Astrocyte (in vitro differentiated cells and primary cell): ENCODE results near the gene TAF4. TPM values are rescaled to one million over a fixed set of nuclear protein-coding genes. Genes with fewer than 3 reads are reported as not detected.
"Not testable (repeated sequence)": the region's sequence is repeated elsewhere in the genome, so short reads cannot be mapped to it uniquely, and the experiment has no call there.

Experiments used
- DNase-seq: peaks from one replicate; pipeline ENCODE4 v3.0.0-alpha.2; 2010; ENCODE audit warnings: low read depth
- FAIRE-seq: peaks from 2 replicates; lab custom pipeline; 2011; peaks lifted over from hg19 to GRCh38; lab: Jason Lieb, UNC
- H2AFZ ChIP-seq: 2 replicates; pipeline ENCODE4 v1.6.0; 2012; ENCODE audit warnings: low read depth, low read length, inconsistent platforms
- H3K27ac ChIP-seq: 2 replicates; pipeline ENCODE4 v1.5.1; 2011; ENCODE audit warnings: low read depth, low read length, inconsistent platforms
- H3K27me3 ChIP-seq: 2 replicates; pipeline ENCODE4 v1.6.0; 2011; ENCODE audit warnings: low read length, inconsistent platforms; ENCODE audit not compliant: insufficient read depth
- H3K36me3 ChIP-seq: 2 replicates; pipeline ENCODE4 v1.5.1; 2011; ENCODE audit warnings: low read length, inconsistent platforms; ENCODE audit not compliant: insufficient read depth
- H3K4me1 ChIP-seq: 2 replicates; pipeline ENCODE4 v1.5.1; 2011; ENCODE audit warnings: low read length, inconsistent platforms; ENCODE audit not compliant: insufficient read depth
- H3K4me2 ChIP-seq: 2 replicates; pipeline ENCODE4 v1.6.0; 2012; ENCODE audit warnings: low read length, inconsistent platforms
- H3K4me3 ChIP-seq: 2 replicates; pipeline ENCODE4 v1.5.1; 2011; ENCODE audit warnings: low read depth, mild to moderate bottlenecking, low read length, inconsistent platforms; ENCODE audit not compliant: insufficient read depth
- H3K79me2 ChIP-seq: 2 replicates; pipeline ENCODE4 v1.6.0; 2012; ENCODE audit warnings: mild to moderate bottlenecking, low read length, inconsistent platforms; ENCODE audit not compliant: insufficient read depth
- H3K9ac ChIP-seq: 2 replicates; pipeline ENCODE4 v1.6.0; 2012; ENCODE audit warnings: mild to moderate bottlenecking, low read length, inconsistent platforms
- H3K9me3 ChIP-seq: 2 replicates; pipeline ENCODE4 v1.5.1; 2012; ENCODE audit warnings: low read depth, mild to moderate bottlenecking, low read length, inconsistent platforms; ENCODE audit not compliant: insufficient read depth
- H4K20me1 ChIP-seq: 2 replicates; pipeline ENCODE4 v1.6.0; 2012; ENCODE audit warnings: low read length, inconsistent platforms; ENCODE audit not compliant: insufficient read depth
- H3K27ac Mint-ChIP-seq: one replicate; pipeline ENCODE4 v1.8.0; 2021; ENCODE audit warnings: mild to moderate bottlenecking, mixed read lengths; ENCODE audit not compliant: unreplicated experiment
- H3K27me3 Mint-ChIP-seq: one replicate; pipeline ENCODE4 v1.8.0; 2021; ENCODE audit warnings: low read depth, mixed read lengths; ENCODE audit not compliant: unreplicated experiment
- H3K36me3 Mint-ChIP-seq: one replicate; pipeline ENCODE4 v1.8.0; 2021; ENCODE audit warnings: low read depth, mixed read lengths; ENCODE audit not compliant: unreplicated experiment
- H3K4me1 Mint-ChIP-seq: one replicate; pipeline ENCODE4 v1.8.0; 2021; ENCODE audit warnings: low read depth, mixed read lengths; ENCODE audit not compliant: unreplicated experiment
- H3K4me3 Mint-ChIP-seq: one replicate; pipeline ENCODE4 v1.8.0; 2021; ENCODE audit warnings: mild to moderate bottlenecking, moderate library complexity, mixed read lengths; ENCODE audit not compliant: unreplicated experiment
- H3K9me3 Mint-ChIP-seq: one replicate; pipeline ENCODE4 v1.8.0; 2021; ENCODE audit warnings: mild to moderate bottlenecking, mixed read lengths; ENCODE audit not compliant: unreplicated experiment
- CTCF ChIP-seq: IDR thresholded peaks from 2 replicates; pipeline ENCODE4 v1.5.1; 2011; ENCODE audit warnings: low read depth, mild to moderate bottlenecking, inconsistent platforms, low read length, moderate library complexity; ENCODE audit not compliant: insufficient read depth
- EZH2 ChIP-seq: IDR thresholded peaks from 2 replicates; pipeline ENCODE4 v1.6.1; 2012; ENCODE audit warnings: mild to moderate bottlenecking, low read length, inconsistent platforms; ENCODE audit not compliant: insufficient read depth
- total RNA-seq: library from RNA; stranded (reverse); gene quantifications from 2 replicates; pipeline ENCODE4 v1.2.1, GENCODE V29; 2021

TAF4 gene
- total RNA-seq, 1 donor from 2014 or later: 11.8 TPM

GRCh38 chr20:61948586-61949362, 116.9 kb downstream of the TAF4 start:
- FAIRE-seq: no peak
- no peak for TF ChIP-seq EZH2
- TF ChIP-seq CTCF: no peak
- Mint-ChIP-seq H3K27me3 (peaks cover 11% of the 10 kb centered on the region), H3K27ac (no peak overlapping the region), H3K36me3 (no peaks in the 10 kb centered on the region), H3K4me1 (no peaks in the 10 kb centered on the region), H3K9me3 (no peaks in the 10 kb centered on the region), H3K4me3 (no peak overlapping the region)
- Histone ChIP-seq H3K9me3 (no peaks in the 10 kb centered on the region), H3K27ac (no peak overlapping the region), H3K9ac (no peak overlapping the region), H3K27me3 (peaks cover 3% of the 10 kb centered on the region), H2AFZ (no peak overlapping the region), H3K79me2 (no peaks in the 10 kb centered on the region), H3K4me2 (no peak overlapping the region), H3K36me3 (no peaks in the 10 kb centered on the region), H3K4me1 (no peaks in the 10 kb centered on the region), H4K20me1 (no peaks in the 10 kb centered on the region), H3K4me3 (no peak overlapping the region)
- DNase-seq: no peak

GRCh38 chr20:61948056-61948455, 117.6 kb downstream of the TAF4 start:
- not testable (repeated sequence) for H3K9me3 ChIP-seq, H3K79me2 ChIP-seq, H4K20me1 ChIP-seq, H3K4me3 Mint-ChIP-seq, H3K4me1 Mint-ChIP-seq, H2AFZ ChIP-seq, H3K4me2 ChIP-seq, H3K9me3 Mint-ChIP-seq, H3K4me3 ChIP-seq, FAIRE-seq, H3K36me3 ChIP-seq, H3K4me1 ChIP-seq, H3K27ac Mint-ChIP-seq, H3K27me3 ChIP-seq, H3K9ac ChIP-seq, DNase-seq, H3K27ac ChIP-seq, H3K36me3 Mint-ChIP-seq
- H3K27me3 Mint-ChIP-seq: peaks cover 10% of the 10 kb centered on the region

GRCh38 chr20:61945495-61945894, 120.2 kb downstream of the TAF4 start:
- H3K4me3 ChIP-seq, DNase-seq, H3K9ac ChIP-seq, H3K27ac ChIP-seq, H3K27me3 ChIP-seq, FAIRE-seq, H4K20me1 ChIP-seq, H3K9me3 Mint-ChIP-seq, H3K36me3 Mint-ChIP-seq, H3K4me1 Mint-ChIP-seq, H3K9me3 ChIP-seq, H3K36me3 ChIP-seq, H3K4me1 ChIP-seq, H3K27ac Mint-ChIP-seq, H3K79me2 ChIP-seq, H3K27me3 Mint-ChIP-seq, H3K4me2 ChIP-seq, H3K4me3 Mint-ChIP-seq, H2AFZ ChIP-seq: not testable (repeated sequence)

GRCh38 chr20:61944967-61945366, 120.7 kb downstream of the TAF4 start:
- DNase-seq, H2AFZ ChIP-seq, H3K4me1 ChIP-seq, FAIRE-seq, H3K27me3 ChIP-seq, H3K27ac Mint-ChIP-seq, H4K20me1 ChIP-seq, H3K4me3 Mint-ChIP-seq, H3K36me3 Mint-ChIP-seq, H3K9me3 ChIP-seq, H3K4me1 Mint-ChIP-seq, H3K27me3 Mint-ChIP-seq, H3K9ac ChIP-seq, H3K27ac ChIP-seq, H3K4me2 ChIP-seq, H3K36me3 ChIP-seq, H3K79me2 ChIP-seq, H3K4me3 ChIP-seq, H3K9me3 Mint-ChIP-seq: not testable (repeated sequence)
